H1 (cell line): ENCODE results near the gene PHLPP1. TPM values are rescaled to one million over a fixed set of nuclear protein-coding genes. Genes with fewer than 3 reads are reported as not detected.

Source experiments
- CTCF ChIA-PET: fragments of 300-600 bp; sonication (Branson Sonifier 250); formaldehyde crosslinking; loops from one replicate; lab custom pipeline; 2021; ENCODE audit not compliant: partially characterized antibody; lab: Charles Lee
- POLR2A ChIA-PET: fragments of 300-600 bp; sonication (Branson Sonifier 250); formaldehyde crosslinking; loops from one replicate; lab custom pipeline; 2021; ENCODE audit warnings: inconsistent platforms; ENCODE audit not compliant: partially characterized antibody; lab: Charles Lee
- DNase-seq, 2 experiments: peaks; one replicate each; pipeline versions ENCODE4 v3.0.0 to v3.0.0-alpha.2; 2010 to 2022; ENCODE audit warnings: low spot score in 2 of 2, low read depth in 1 of 2, mixed read lengths in 1 of 2
- FAIRE-seq: peaks from 2 replicates; lab custom pipeline; 2011; peaks lifted over from hg19 to GRCh38; lab: Jason Lieb, UNC
- H2AFZ ChIP-seq: 2 replicates; pipeline ENCODE4 v1.8.1; 2012; ENCODE audit warnings: low read length, inconsistent platforms
- H2AK5ac ChIP-seq: 2 replicates; pipeline ENCODE4 v1.6.1; 2013; ENCODE audit warnings: low read depth, low read length
- H2BK120ac ChIP-seq: replicated peaks from 2 replicates; pipeline ENCODE3; 2013; ENCODE audit warnings: low read depth, low read length, inconsistent platforms
- H2BK12ac ChIP-seq: 2 replicates; pipeline ENCODE4 v1.6.1; 2013; ENCODE audit warnings: low read depth, low read length
- H2BK15ac ChIP-seq: 2 replicates; pipeline ENCODE4 v1.6.1; 2013; ENCODE audit warnings: low read length
- H2BK20ac ChIP-seq: 2 replicates; pipeline ENCODE4 v1.6.1; 2013; ENCODE audit warnings: low read length
- H2BK5ac ChIP-seq: 2 replicates; pipeline ENCODE4 v1.6.1; 2013; ENCODE audit warnings: low read depth, low read length
- H3K14ac ChIP-seq: 2 replicates; pipeline ENCODE4 v1.6.1; 2013; ENCODE audit warnings: inconsistent platforms; ENCODE audit not compliant: insufficient read length
- H3K18ac ChIP-seq: 2 replicates; pipeline ENCODE4 v1.6.1; 2013; ENCODE audit warnings: low read length; ENCODE audit errors: extremely low read depth
- H3K23ac ChIP-seq: 2 replicates; pipeline ENCODE4 v1.6.1; 2013; ENCODE audit warnings: inconsistent platforms; ENCODE audit not compliant: insufficient read length
- H3K23me2 ChIP-seq: 2 replicates; pipeline ENCODE4 v1.6.1; 2013; ENCODE audit warnings: low read depth, low read length
- H3K27ac ChIP-seq: 2 replicates; pipeline ENCODE4 v1.6.1; 2011; ENCODE audit warnings: low read depth, low read length, inconsistent platforms
- H3K27me3 ChIP-seq, 4 experiments: replicated peaks in 1 of 4; 1 replicate in 1 of 4; 2 replicates in 3 of 4; pipeline versions ENCODE4 v1.6.1 to v1.8.1; 2011 to 2013; ENCODE audit warnings: low read length in 3 of 4, mild to moderate bottlenecking in 3 of 4, inconsistent platforms in 2 of 4, mixed read lengths in 2 of 4, moderate library complexity in 1 of 4; ENCODE audit not compliant: control insufficient read depth in 3 of 4, insufficient read depth in 3 of 4; ENCODE audit errors: extremely low read depth in 1 of 4
- H3K36me3 ChIP-seq, 4 experiments: 2 replicates each; pipeline versions ENCODE4 v1.6.1 to v1.8.1; 2011 to 2013; ENCODE audit warnings: mild to moderate bottlenecking in 4 of 4, low read length in 3 of 4, moderate library complexity in 2 of 4, control low read depth in 1 of 4, inconsistent platforms in 1 of 4; ENCODE audit not compliant: insufficient read depth in 4 of 4, control insufficient read depth in 2 of 4
- H3K4ac ChIP-seq: replicated peaks from 2 replicates; pipeline ENCODE3; 2013; ENCODE audit warnings: low read length, low read depth, mixed read lengths, inconsistent platforms; ENCODE audit not compliant: insufficient read length
- H3K4me1 ChIP-seq, 4 experiments: replicated peaks in 1 of 4; 1 replicate in 1 of 4; 2 replicates in 3 of 4; pipeline versions ENCODE4 v1.6.1 to v1.8.1; 2011 to 2013; ENCODE audit warnings: low read length in 3 of 4, inconsistent platforms in 2 of 4, mixed read lengths in 1 of 4; ENCODE audit not compliant: insufficient read depth in 4 of 4, control insufficient read depth in 3 of 4
- H3K4me2 ChIP-seq, 2 experiments: 2 replicates each; pipeline versions ENCODE4 v1.6.1 to v1.8.1; 2011 to 2013; ENCODE audit warnings: low read depth in 2 of 2, low read length in 2 of 2, control low read depth in 1 of 2, inconsistent platforms in 1 of 2, mild to moderate bottlenecking in 1 of 2; ENCODE audit not compliant: insufficient read depth in 1 of 2
- H3K4me3 ChIP-seq, 4 experiments: fragments of 200-600, 300-600 bp in 1 of 4; sonication (generic), shearing (Covaris generic), sonication (Bioruptor Twin) in 1 of 4; 2 replicates each; pipeline versions ENCODE4 v1.5.1 to v1.8.1; 2011 to 2016; ENCODE audit warnings: low read length in 4 of 4, low read depth in 3 of 4, control low read depth in 2 of 4, inconsistent platforms in 2 of 4, mild to moderate bottlenecking in 2 of 4, mixed read lengths in 1 of 4, moderate library complexity in 1 of 4; ENCODE audit not compliant: insufficient read depth in 2 of 4; ENCODE audit errors: extremely low read depth in 1 of 4
- H3K56ac ChIP-seq: replicated peaks from 2 replicates; pipeline ENCODE3; 2013; ENCODE audit warnings: low read depth, mild to moderate bottlenecking, mixed read lengths, low read length, inconsistent platforms; ENCODE audit not compliant: insufficient read length
- H3K79me1 ChIP-seq: 2 replicates; pipeline ENCODE4 v1.6.1; 2013; ENCODE audit warnings: low read depth, low read length, control low read depth
- H3K79me2 ChIP-seq, 2 experiments: 2 replicates each; pipeline versions ENCODE4 v1.6.1 to v1.8.1; 2012 to 2013; ENCODE audit warnings: low read length in 2 of 2, mild to moderate bottlenecking in 2 of 2, inconsistent platforms in 1 of 2; ENCODE audit not compliant: insufficient read depth in 2 of 2, control insufficient read depth in 1 of 2
- H3K9ac ChIP-seq, 4 experiments: replicated peaks in 1 of 4; 1 replicate in 1 of 4; 2 replicates in 3 of 4; pipeline versions ENCODE4 v1.6.1 to v1.8.1; 2011 to 2013; ENCODE audit warnings: low read depth in 3 of 4, low read length in 3 of 4, control low read depth in 2 of 4, mild to moderate bottlenecking in 2 of 4, moderate library complexity in 2 of 4, inconsistent platforms in 1 of 4; ENCODE audit errors: extremely low read depth in 1 of 4
- H3K9me3 ChIP-seq, 2 experiments: 2 replicates each; pipeline versions ENCODE4 v1.6.1 to v1.8.1; 2012 to 2013; ENCODE audit warnings: mild to moderate bottlenecking in 2 of 2, moderate library complexity in 2 of 2, control low read depth in 1 of 2, inconsistent platforms in 1 of 2, low read depth in 1 of 2, low read length in 1 of 2, mixed read lengths in 1 of 2; ENCODE audit not compliant: insufficient read depth in 2 of 2
- H4K20me1 ChIP-seq, 2 experiments: replicated peaks in 1 of 2; 2 replicates each; pipeline versions ENCODE3 to v1.8.1; 2011 to 2013; ENCODE audit warnings: inconsistent platforms in 2 of 2, low read length in 2 of 2, mild to moderate bottlenecking in 1 of 2; ENCODE audit not compliant: insufficient read depth in 2 of 2, control insufficient read depth in 1 of 2
- H4K5ac ChIP-seq: 2 replicates; pipeline ENCODE4 v1.6.1; 2013; ENCODE audit warnings: low read length, low read depth, mixed read lengths, inconsistent platforms; ENCODE audit not compliant: insufficient read length
- H4K8ac ChIP-seq: 2 replicates; pipeline ENCODE4 v1.8.0; 2013; ENCODE audit warnings: mild to moderate bottlenecking, moderate library complexity, low read length, inconsistent platforms; ENCODE audit not compliant: insufficient read depth; ENCODE audit errors: extremely low read depth
- H4K91ac ChIP-seq: replicated peaks from 2 replicates; pipeline ENCODE3; 2013; ENCODE audit warnings: low read length, mixed read lengths, inconsistent platforms; ENCODE audit not compliant: insufficient read length
- BCL11A ChIP-seq, 2 experiments: IDR thresholded peaks; one replicate each; pipeline ENCODE4 v1.6.1; 2011; ENCODE audit warnings: low read depth in 2 of 2, low read length in 2 of 2, mild to moderate bottlenecking in 2 of 2
- MAFK ChIP-seq: IDR thresholded peaks from 2 replicates; pipeline ENCODE4 v1.6.1; 2012; ENCODE audit warnings: low read depth, mild to moderate bottlenecking, improper control_type of control experiment, low read length
- NRF1 ChIP-seq: IDR thresholded peaks from 2 replicates; pipeline ENCODE4 v1.6.1; 2011; ENCODE audit warnings: mild to moderate bottlenecking, low read depth, low read length, improper control_type of control experiment
- RBBP5 ChIP-seq: IDR thresholded peaks from 2 replicates; pipeline ENCODE4 v1.7.1; 2012; ENCODE audit warnings: low read depth, mild to moderate bottlenecking, inconsistent platforms, low read length, moderate library complexity, borderline replicate concordance
- SIX5 ChIP-seq: IDR thresholded peaks from 2 replicates; pipeline ENCODE4 v1.6.1; 2011; ENCODE audit warnings: mild to moderate bottlenecking, low read depth, low read length
- SUZ12 ChIP-seq: fragments of 200-600 bp; sonication (generic); IDR thresholded peaks from 2 replicates; pipeline ENCODE4 v1.6.1; 2012; ENCODE audit warnings: mild to moderate bottlenecking, inconsistent platforms, low read length, moderate library complexity, mixed read lengths
- TAF7 ChIP-seq: optimal IDR thresholded peaks from 2 replicates; pipeline ENCODE3; 2011; ENCODE audit warnings: low read depth, mild to moderate bottlenecking, inconsistent platforms, low read length, moderate library complexity, borderline replicate concordance
- TCF12 ChIP-seq: IDR thresholded peaks from 2 replicates; pipeline ENCODE4 v1.6.1; 2011; ENCODE audit warnings: low read depth, mild to moderate bottlenecking, low read length
- WGBS, 2 experiments: shearing (Covaris generic) in 1 of 2; methylation state at CpG; one replicate each; pipeline versions ENCODE4 v1.1.6 to v1.1.7; 2013 to 2015; ENCODE audit warnings: low lambda C conversion rate in 2 of 2, mixed read lengths in 2 of 2, inconsistent platforms in 1 of 2, low coverage in 1 of 2, missing lambda C conversion rate in 1 of 2; ENCODE audit not compliant: insufficient replicate concordance in 2 of 2, insufficient coverage in 1 of 2, insufficient read length in 1 of 2; ENCODE audit errors: extremely low coverage in 1 of 2, missing lambda C conversion rate in 1 of 2; 5-methylcytosine and 5-hydroxymethylcytosine counted together
- polyA plus RNA-seq, 7 experiments: library from polyadenylated mRNA; depleted of rRNA in 3 of 7; stranded (reverse) in 5 of 7; unstranded in 2 of 7; fragments of >200 nt in 5 of 7; fragments of 200-250 nt in 2 of 7; gene quantifications; 1 replicate in 5 of 7; 2 replicates in 1 of 7; 4 replicates in 1 of 7; pipeline versions ENCODE4 v1.2.1 to v1.2.3, GENCODE V29; 2011 to 2013; ENCODE audit warnings: missing spikeins in 2 of 7, mixed read lengths in 2 of 7
- total RNA-seq: library from RNA; stranded (reverse); fragmentation: NEBNext Ultra II Directional; extraction: Animal tissue kit (Norgen Biotek cat#: 25700); gene quantifications from 2 replicates; pipeline ENCODE4 v1.2.1, GENCODE V29; 2021

Gene PHLPP1
- total and polyA plus RNA-seq, 2 of the 8 experiments (the other 6 are each of a cell fraction or from before 2014, with no cell fraction given): 28.0 to 66.3 TPM

GRCh38 chr18:63000839-63001238 lies 285.5 kb downstream of the PHLPP1 start:
- no peak for FAIRE-seq
- POLR2A ChIA-PET: no interaction called here
- no peak overlapping the region for H2BK5ac ChIP-seq

More at GRCh38 chr18:63000839-63001238, 285.5 kb downstream of the PHLPP1 start:
- CTCF ChIA-PET: interaction anchor here (0.6 to 2.6 kb wide), 5 partner anchors 8 to 518 kb away, joined by 3 to 11 read pairs (median 3); no protein-coding TSS in a partner anchor
- H3K23me2 ChIP-seq: no peaks in the 10 kb centered on the region
- no peak overlapping the region for H2AK5ac ChIP-seq
- no peak overlapping the region for H3K4me3 ChIP-seq
- no peak overlapping the region for H3K4ac ChIP-seq
- H3K9ac ChIP-seq: no peak overlapping the region
- H3K36me3 ChIP-seq: no peaks in the 10 kb centered on the region
- H3K27me3 ChIP-seq: no peaks in the 10 kb centered on the region
- H3K9me3 ChIP-seq: no peaks in the 10 kb centered on the region
- no peak overlapping the region for H3K23ac ChIP-seq
- H2BK120ac ChIP-seq: no peak overlapping the region
- H3K27ac ChIP-seq: no peak overlapping the region
- no peak overlapping the region for H2BK15ac ChIP-seq
- H4K8ac ChIP-seq: no peak overlapping the region
- no peak overlapping the region for H2BK20ac ChIP-seq
- H4K91ac ChIP-seq: no peak overlapping the region
- H3K56ac ChIP-seq: no peak overlapping the region
- H2AFZ ChIP-seq: no peak overlapping the region
- no peak overlapping the region for H4K5ac ChIP-seq
- no peaks in the 10 kb centered on the region for H3K4me1 ChIP-seq
- no peaks in the 10 kb centered on the region for H4K20me1 ChIP-seq
- H3K18ac ChIP-seq: no peak overlapping the region
- no peaks in the 10 kb centered on the region for H3K79me2 ChIP-seq
- H2BK12ac ChIP-seq: no peak overlapping the region
- no peaks in the 10 kb centered on the region for H3K79me1 ChIP-seq
- no peak overlapping the region for H3K14ac ChIP-seq
- no peak overlapping the region for H3K4me2 ChIP-seq
- DNase-seq: no peak
- WGBS, 2 experiments: 85% methylated on average over 8 of the region's 8 CpGs; no CpG with 5 or more reads in 1 of the 2 experiments
- no peak for TF ChIP-seq MAFK
- TF ChIP-seq RBBP5: no peak
- no peak for TF ChIP-seq BCL11A (IDR thresholded peaks at IDR 0.05; ENCODE audit: low read depth in 2 of 2, low read length in 2 of 2)
- no peak for TF ChIP-seq TCF12
- TF ChIP-seq SUZ12: no peak
- TF ChIP-seq TAF7: no peak
- TF ChIP-seq SIX5: no peak
- TF ChIP-seq NRF1: no peak
- TF ChIP-seq, all 59 proteins: peak for 0
